ENCODE measurements around the gene TMEM190.

DNA sequence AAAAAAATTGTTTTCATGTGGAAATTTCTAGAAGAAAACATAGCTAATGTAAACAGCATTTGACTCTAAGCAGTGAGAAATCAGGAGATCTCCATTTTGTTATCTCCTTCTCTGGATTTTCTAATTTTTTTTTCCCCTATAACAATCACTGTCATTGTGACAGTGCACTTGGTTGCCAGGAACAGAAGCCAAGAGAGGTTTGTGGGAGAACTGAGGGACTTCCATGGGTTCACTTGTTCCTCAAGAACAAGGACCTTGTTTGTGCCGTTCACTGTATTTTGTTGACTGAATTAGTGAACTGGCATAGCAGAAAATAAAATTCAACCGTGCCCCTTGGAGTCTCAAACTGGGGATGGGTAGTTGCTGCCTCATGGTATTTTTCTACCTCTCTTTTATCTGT lies 49.4 kb downstream of the TMEM190 start:
- TF ChIP-seq, protein P1, sequence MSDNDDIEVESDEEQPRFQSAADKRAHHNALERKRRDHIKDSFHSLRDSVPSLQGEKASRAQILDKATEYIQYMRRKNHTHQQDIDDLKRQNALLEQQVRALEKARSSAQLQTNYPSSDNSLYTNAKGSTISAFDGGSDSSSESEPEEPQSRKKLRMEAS (IDR thresholded peaks at IDR 0.05), result no peak
- TF ChIP-seq, protein P2, sequence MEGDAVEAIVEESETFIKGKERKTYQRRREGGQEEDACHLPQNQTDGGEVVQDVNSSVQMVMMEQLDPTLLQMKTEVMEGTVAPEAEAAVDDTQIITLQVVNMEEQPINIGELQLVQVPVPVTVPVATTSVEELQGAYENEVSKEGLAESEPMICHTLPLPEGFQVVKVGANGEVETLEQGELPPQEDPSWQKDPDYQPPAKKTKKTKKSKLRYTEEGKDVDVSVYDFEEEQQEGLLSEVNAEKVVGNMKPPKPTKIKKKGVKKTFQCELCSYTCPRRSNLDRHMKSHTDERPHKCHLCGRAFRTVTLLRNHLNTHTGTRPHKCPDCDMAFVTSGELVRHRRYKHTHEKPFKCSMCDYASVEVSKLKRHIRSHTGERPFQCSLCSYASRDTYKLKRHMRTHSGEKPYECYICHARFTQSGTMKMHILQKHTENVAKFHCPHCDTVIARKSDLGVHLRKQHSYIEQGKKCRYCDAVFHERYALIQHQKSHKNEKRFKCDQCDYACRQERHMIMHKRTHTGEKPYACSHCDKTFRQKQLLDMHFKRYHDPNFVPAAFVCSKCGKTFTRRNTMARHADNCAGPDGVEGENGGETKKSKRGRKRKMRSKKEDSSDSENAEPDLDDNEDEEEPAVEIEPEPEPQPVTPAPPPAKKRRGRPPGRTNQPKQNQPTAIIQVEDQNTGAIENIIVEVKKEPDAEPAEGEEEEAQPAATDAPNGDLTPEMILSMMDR (IDR thresholded peaks at IDR 0.05 in 2 of 3, conservative IDR thresholded peaks at IDR 0.05 in 1 of 3; ENCODE audit: borderline replicate concordance in 1 of 3, insufficient read depth in 1 of 3, low read depth in 2 of 3, low read length in 2 of 3), result no peak
- TF ChIP-seq, protein P3, sequence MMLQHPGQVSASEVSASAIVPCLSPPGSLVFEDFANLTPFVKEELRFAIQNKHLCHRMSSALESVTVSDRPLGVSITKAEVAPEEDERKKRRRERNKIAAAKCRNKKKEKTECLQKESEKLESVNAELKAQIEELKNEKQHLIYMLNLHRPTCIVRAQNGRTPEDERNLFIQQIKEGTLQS (IDR thresholded peaks at IDR 0.05), result no peak
- TF ChIP-seq SIN3A (IDR thresholded peaks at IDR 0.05; ENCODE audit: low read depth), result no peak
- no peak for TF ChIP-seq CEBPB (IDR thresholded peaks at IDR 0.05; ENCODE audit: low read depth)
- no peak for TF ChIP-seq POLR2AphosphoS5 (IDR thresholded peaks at IDR 0.05; ENCODE audit: low read depth, low read length)
- TF ChIP-seq, protein P4, sequence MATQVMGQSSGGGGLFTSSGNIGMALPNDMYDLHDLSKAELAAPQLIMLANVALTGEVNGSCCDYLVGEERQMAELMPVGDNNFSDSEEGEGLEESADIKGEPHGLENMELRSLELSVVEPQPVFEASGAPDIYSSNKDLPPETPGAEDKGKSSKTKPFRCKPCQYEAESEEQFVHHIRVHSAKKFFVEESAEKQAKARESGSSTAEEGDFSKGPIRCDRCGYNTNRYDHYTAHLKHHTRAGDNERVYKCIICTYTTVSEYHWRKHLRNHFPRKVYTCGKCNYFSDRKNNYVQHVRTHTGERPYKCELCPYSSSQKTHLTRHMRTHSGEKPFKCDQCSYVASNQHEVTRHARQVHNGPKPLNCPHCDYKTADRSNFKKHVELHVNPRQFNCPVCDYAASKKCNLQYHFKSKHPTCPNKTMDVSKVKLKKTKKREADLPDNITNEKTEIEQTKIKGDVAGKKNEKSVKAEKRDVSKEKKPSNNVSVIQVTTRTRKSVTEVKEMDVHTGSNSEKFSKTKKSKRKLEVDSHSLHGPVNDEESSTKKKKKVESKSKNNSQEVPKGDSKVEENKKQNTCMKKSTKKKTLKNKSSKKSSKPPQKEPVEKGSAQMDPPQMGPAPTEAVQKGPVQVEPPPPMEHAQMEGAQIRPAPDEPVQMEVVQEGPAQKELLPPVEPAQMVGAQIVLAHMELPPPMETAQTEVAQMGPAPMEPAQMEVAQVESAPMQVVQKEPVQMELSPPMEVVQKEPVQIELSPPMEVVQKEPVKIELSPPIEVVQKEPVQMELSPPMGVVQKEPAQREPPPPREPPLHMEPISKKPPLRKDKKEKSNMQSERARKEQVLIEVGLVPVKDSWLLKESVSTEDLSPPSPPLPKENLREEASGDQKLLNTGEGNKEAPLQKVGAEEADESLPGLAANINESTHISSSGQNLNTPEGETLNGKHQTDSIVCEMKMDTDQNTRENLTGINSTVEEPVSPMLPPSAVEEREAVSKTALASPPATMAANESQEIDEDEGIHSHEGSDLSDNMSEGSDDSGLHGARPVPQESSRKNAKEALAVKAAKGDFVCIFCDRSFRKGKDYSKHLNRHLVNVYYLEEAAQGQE (IDR thresholded peaks at IDR 0.05; ENCODE audit: low read depth), result no peak
- TF ChIP-seq SP1 (IDR thresholded peaks at IDR 0.05; ENCODE audit: low read depth), result no peak
- no peak for TF ChIP-seq YY1 (IDR thresholded peaks at IDR 0.05; ENCODE audit: extremely low read depth, insufficient replicate concordance, low read depth, low read length)
